Measurements from ENCODE around the gene UBE4B. TPM values are rescaled to one million over a fixed set of nuclear protein-coding genes. Genes with fewer than 3 reads are reported as not detected.
"Not testable (repeated sequence)": the region's sequence is repeated elsewhere in the genome, so short reads cannot be mapped to it uniquely, and the experiment has no call there.

UBE4B gene
- total and polyA plus RNA-seq, 9 of the 15 experiments (the other 6 are each of a cell fraction or from before 2014, with no cell fraction given) = 11.7 to 73.7 (median 40.1) TPM

DNA sequence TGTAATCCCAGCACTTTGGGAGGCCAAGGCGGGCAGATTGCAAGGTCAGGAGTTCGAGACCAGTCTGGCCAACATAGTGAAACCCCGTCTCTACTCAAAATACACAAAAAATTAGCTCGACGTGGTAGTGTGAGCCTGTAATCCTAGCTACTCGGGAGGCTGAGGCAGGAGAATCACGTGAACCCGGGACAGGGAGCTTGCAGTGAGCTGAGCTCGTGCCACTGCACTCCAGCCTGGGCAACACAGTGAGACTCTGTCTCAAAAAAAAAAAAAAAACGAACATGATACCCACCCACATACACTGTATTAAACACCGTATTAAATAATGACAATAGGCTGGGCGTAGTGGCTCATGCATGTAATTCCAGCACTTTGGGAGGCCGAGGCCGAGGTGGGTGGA, 172.4 kb downstream of the UBE4B start:
- H2AFZ ChIP-seq (ENCODE audit: low read depth, low read length); CTCF ChIA-PET (ENCODE audit: low intra/inter-chr PET ratio); intact Hi-C loops (cut with micrococcal nuclease); H3K4me1 ChIP-seq (replicated peaks in 1 of 2; ENCODE audit: control insufficient read depth in 2 of 2, insufficient read depth in 2 of 2, low read length in 2 of 2); H3K9me3 ChIP-seq (replicated peaks; ENCODE audit: control insufficient read depth, insufficient read depth, low read depth, low read length); H3K4me2 ChIP-seq (ENCODE audit: insufficient read depth, low read length); DNase-seq (ENCODE audit: extremely low read depth in 1 of 4, low spot score in 3 of 4); ATAC-seq; H3K9ac ChIP-seq (ENCODE audit: insufficient read depth in 1 of 2, low read depth in 2 of 2, low read length in 2 of 2); H3K4me3 ChIP-seq; H3K79me2 ChIP-seq (ENCODE audit: control insufficient read depth, insufficient read depth, low read length); in situ Hi-C loops (cut with MboI); BruUV-seq (replicated peaks); H3K36me3 ChIP-seq (ENCODE audit: control insufficient read depth, insufficient read depth, low read length); FAIRE-seq; H4K20me1 ChIP-seq (replicated peaks; ENCODE audit: control insufficient read depth, insufficient read depth, low read length); H3K9me1 ChIP-seq (ENCODE audit: control insufficient read depth, insufficient read depth, low read length); H3K27ac ChIP-seq (ENCODE audit: extremely low read depth, low read depth, low read length): not testable (repeated sequence)
- WGBS (ENCODE audit: insufficient coverage, low coverage, missing lambda C conversion rate) = 7% methylated on average over 13 of the region's 14 CpGs
- H3K27me3 ChIP-seq (ENCODE audit: control insufficient read depth in 2 of 2, insufficient read depth in 2 of 2, low read length in 2 of 2) = peaks cover 18 to 53% of the 10 kb centered on the region in 2 experiments
- peak; percentile 47 for TF ChIP-seq ZNF121 (CRISPR knock-in tag; conservative IDR thresholded peaks at IDR 0.05)
- POLR2A ChIA-PET = interaction anchor here (0.5 to 2.0 kb wide), 4 partner anchors 11 to 260 kb away, joined by 3 to 6 read pairs (median 4); no protein-coding TSS in a partner anchor

DNA sequence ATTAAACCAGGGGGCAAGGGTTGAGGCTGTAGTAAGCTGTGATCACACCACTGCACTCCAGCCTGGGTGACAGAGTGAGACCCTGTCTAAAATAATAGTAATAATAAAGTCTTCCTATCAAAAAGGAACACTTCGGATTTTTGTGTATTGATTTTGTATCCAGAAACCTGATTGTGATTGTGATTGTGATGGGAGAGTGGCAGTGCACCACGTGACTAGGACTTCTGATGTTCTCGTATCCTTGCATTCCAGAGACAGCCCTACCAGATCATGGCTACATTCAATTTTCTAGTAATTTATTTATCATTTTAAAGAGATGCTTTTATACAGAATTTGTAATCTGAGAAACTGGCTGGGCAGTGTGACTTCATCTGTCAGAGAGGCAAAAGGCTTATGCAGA, 175.1 kb downstream of the UBE4B start:
- Histone ChIP-seq H3K4me1 (replicated peaks in 1 of 2; ENCODE audit: control insufficient read depth in 2 of 2, insufficient read depth in 2 of 2, low read length in 2 of 2) (peaks cover 15 to 17% of the 10 kb centered on the region in 2 experiments), H2AFZ (ENCODE audit: low read depth, low read length) (no peak overlapping the region), H3K27me3 (ENCODE audit: control insufficient read depth in 2 of 2, insufficient read depth in 2 of 2, low read length in 2 of 2) (peaks cover 6 to 33% of the 10 kb centered on the region in 2 experiments; a peak in 4 of 5 replicates), H3K4me3 (no peak overlapping the region), H3K79me2 (ENCODE audit: control insufficient read depth, insufficient read depth, low read length) (peaks cover 19% of the 10 kb centered on the region), H3K9me1 (ENCODE audit: control insufficient read depth, insufficient read depth, low read length) (no peaks in the 10 kb centered on the region), H4K20me1 (replicated peaks; ENCODE audit: control insufficient read depth, insufficient read depth, low read length) (no peaks in the 10 kb centered on the region; the same call in 1 of the 2 replicates), H3K4me2 (ENCODE audit: insufficient read depth, low read length) (no peak overlapping the region), H3K9ac (ENCODE audit: insufficient read depth in 1 of 2, low read depth in 2 of 2, low read length in 2 of 2) (no peak overlapping the region), H3K9me3 (replicated peaks; ENCODE audit: control insufficient read depth, insufficient read depth, low read depth, low read length) (no peaks in the 10 kb centered on the region), H3K27ac (ENCODE audit: extremely low read depth, low read depth, low read length) (no peak overlapping the region), H3K36me3 (ENCODE audit: control insufficient read depth, insufficient read depth, low read length) (no peaks in the 10 kb centered on the region)
- 20% methylated on average over 3 of the region's 3 CpGs for WGBS (ENCODE audit: insufficient coverage, low coverage, missing lambda C conversion rate)
- TF ChIP-seq, protein P1, sequence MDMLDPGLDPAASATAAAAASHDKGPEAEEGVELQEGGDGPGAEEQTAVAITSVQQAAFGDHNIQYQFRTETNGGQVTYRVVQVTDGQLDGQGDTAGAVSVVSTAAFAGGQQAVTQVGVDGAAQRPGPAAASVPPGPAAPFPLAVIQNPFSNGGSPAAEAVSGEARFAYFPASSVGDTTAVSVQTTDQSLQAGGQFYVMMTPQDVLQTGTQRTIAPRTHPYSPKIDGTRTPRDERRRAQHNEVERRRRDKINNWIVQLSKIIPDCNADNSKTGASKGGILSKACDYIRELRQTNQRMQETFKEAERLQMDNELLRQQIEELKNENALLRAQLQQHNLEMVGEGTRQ (CRISPR knock-in tag; IDR thresholded peaks at IDR 0.05) = peak; percentile 54; the same call in 1 of the 2 replicates
- TF ChIP-seq, protein P2, sequence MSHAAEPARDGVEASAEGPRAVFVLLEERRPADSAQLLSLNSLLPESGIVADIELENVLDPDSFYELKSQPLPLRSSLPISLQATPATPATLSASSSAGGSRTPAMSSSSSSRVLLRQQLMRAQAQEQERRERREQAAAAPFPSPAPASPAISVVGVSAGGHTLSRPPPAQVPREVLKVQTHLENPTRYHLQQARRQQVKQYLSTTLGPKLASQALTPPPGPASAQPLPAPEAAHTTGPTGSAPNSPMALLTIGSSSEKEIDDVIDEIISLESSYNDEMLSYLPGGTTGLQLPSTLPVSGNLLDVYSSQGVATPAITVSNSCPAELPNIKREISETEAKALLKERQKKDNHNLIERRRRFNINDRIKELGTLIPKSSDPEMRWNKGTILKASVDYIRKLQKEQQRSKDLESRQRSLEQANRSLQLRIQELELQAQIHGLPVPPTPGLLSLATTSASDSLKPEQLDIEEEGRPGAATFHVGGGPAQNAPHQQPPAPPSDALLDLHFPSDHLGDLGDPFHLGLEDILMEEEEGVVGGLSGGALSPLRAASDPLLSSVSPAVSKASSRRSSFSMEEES (CRISPR knock-in tag; IDR thresholded peaks at IDR 0.05) = peak; percentile 67
- TF ChIP-seq RAD51 (IDR thresholded peaks at IDR 0.05; ENCODE audit: borderline replicate concordance, low read depth) (peak; percentile 59), ZBTB8A (IDR thresholded peaks at IDR 0.05; ENCODE audit: partially characterized antibody) (no peak), BCL6 (CRISPR knock-in tag; IDR thresholded peaks at IDR 0.05) (no peak), CEBPZ (IDR thresholded peaks at IDR 0.05; ENCODE audit: borderline replicate concordance, low read depth, low read length) (no peak)
- TF ChIP-seq, protein P3, sequence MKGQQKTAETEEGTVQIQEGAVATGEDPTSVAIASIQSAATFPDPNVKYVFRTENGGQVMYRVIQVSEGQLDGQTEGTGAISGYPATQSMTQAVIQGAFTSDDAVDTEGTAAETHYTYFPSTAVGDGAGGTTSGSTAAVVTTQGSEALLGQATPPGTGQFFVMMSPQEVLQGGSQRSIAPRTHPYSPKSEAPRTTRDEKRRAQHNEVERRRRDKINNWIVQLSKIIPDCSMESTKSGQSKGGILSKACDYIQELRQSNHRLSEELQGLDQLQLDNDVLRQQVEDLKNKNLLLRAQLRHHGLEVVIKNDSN (CRISPR knock-in tag; IDR thresholded peaks at IDR 0.05) = peak; percentile 43; the same call in 1 of the 2 replicates
- POLR2A ChIA-PET = interaction anchor here (1.5 kb wide), 1 partner anchor 10 kb away, joined by 5 read pairs; no protein-coding TSS in a partner anchor
- ATAC-seq = no peak
- no TSS peak for BruUV-seq (replicated peaks)
- no peak for FAIRE-seq
- in situ Hi-C loops (cut with MboI) (no loop called here), intact Hi-C loops (cut with micrococcal nuclease) (no loop called here)
- CTCF ChIA-PET (ENCODE audit: low intra/inter-chr PET ratio) = no interaction called here
- no peak for DNase-seq (ENCODE audit: extremely low read depth in 1 of 4, low spot score in 3 of 4)

Measured in K562 (cell line).